ENCODE measurements around the gene DMXL1.
A peak's percentile ranks its signal among the peaks of the same experiment; 100 is the strongest.

Gene DMXL1

GRCh38 chr5:119286511-119287488 is 215.9 kb downstream of the DMXL1 start:
- Histone ChIP-seq H3K4me3 (no peak overlapping the region), H3K9ac (peak overlapping the region in 2 of 11 experiments; percentile 41 to 54; a peak in 3 of 22 replicates), H3K27ac (peak overlapping the region in 7 of 11 experiments; percentile 47 to 81 (median 69); a peak in 11 of 22 replicates), H3K4me1 (peaks cover 87 to 98% (median 96%) of the 10 kb centered on the region in 10 experiments), H3K9me3 (replicated peaks in 1 of 11) (0 out of 22 replicates have a peak, but pooled peaks cover 0 to 7% (median 0%) of the 10 kb centered on the region in 11 experiments), H3K27me3 (no peaks in the 10 kb centered on the region), H3K4me2 (peak overlapping the region; percentile 26 to 75 (median 65); a peak in 20 of 22 replicates), H4K20me1 (peaks cover 0 to 100% (median 0%) of the 10 kb centered on the region in 11 experiments; a peak in 7 of 22 replicates), H3K36me3 (peaks cover 5 to 31% (median 18%) of the 10 kb centered on the region in 11 experiments; a peak in 17 of 22 replicates)
- TF ChIP-seq Cebpa-rat (IDR thresholded peaks at IDR 0.05) = no peak

- H3K4me3 ChIP-seq = no peak overlapping the region
Observed at GRCh38 chr5:119287547-119288111, 216.7 kb downstream of the DMXL1 start.

GRCh38 chr5:119288379-119289033 is 217.6 kb downstream of the DMXL1 start:
- Histone ChIP-seq H3K4me3 (no peak overlapping the region), H3K27ac (peak overlapping the region in 7 of 11 experiments; percentile 47 to 81 (median 69); a peak in 13 of 22 replicates), H3K9me3 (replicated peaks in 1 of 11) (peaks cover under 1 to 9% (median 4%) of the 10 kb centered on the region in 11 experiments; a peak in 9 of 22 replicates), H3K9ac (no peak overlapping the region), H3K27me3 (no peaks in the 10 kb centered on the region), H3K4me2 (peak overlapping the region; percentile 18 to 75 (median 65); a peak in 20 of 22 replicates), H3K4me1 (peaks cover 83 to 96% (median 87%) of the 10 kb centered on the region in 10 experiments), H3K36me3 (peaks cover 1 to 19% (median 6%) of the 10 kb centered on the region in 11 experiments; a peak in 8 of 22 replicates), H4K20me1 (peaks cover 0 to 93% (median 0%) of the 10 kb centered on the region in 11 experiments; a peak in 7 of 22 replicates)
- TF ChIP-seq Cebpa-rat (IDR thresholded peaks at IDR 0.05) = no peak

More at GRCh38 chr5:119287547-119288111, 216.7 kb downstream of the DMXL1 start:
- peaks cover 0 to 4% (median 0%) of the 10 kb centered on the region in 11 experiments; a peak in 1 of 22 replicates for H3K9me3 ChIP-seq (replicated peaks in 1 of 11)
- no peak for TF ChIP-seq Cebpa-rat (IDR thresholded peaks at IDR 0.05)
- H3K4me1 ChIP-seq = peaks cover 90 to 97% (median 93%) of the 10 kb centered on the region in 10 experiments
- H4K20me1 ChIP-seq = peaks cover 0 to 96% (median 0%) of the 10 kb centered on the region in 11 experiments; a peak in 7 of 22 replicates
- H3K27me3 ChIP-seq = no peaks in the 10 kb centered on the region
- peaks cover 0 to 22% (median 12%) of the 10 kb centered on the region in 11 experiments; a peak in 17 of 22 replicates for H3K36me3 ChIP-seq
- peak overlapping the region; percentile 18 to 75 (median 64); a peak in 20 of 22 replicates for H3K4me2 ChIP-seq
- peak overlapping the region in 8 of 11 experiments; percentile 2 to 81 (median 68); a peak in 16 of 22 replicates for H3K27ac ChIP-seq
- H3K9ac ChIP-seq = peak overlapping the region in 4 of 11 experiments; percentile 32 to 54 (median 46); a peak in 6 of 22 replicates

GRCh38 chr5:119289438-119290044 is 218.7 kb downstream of the DMXL1 start:
- TF ChIP-seq Cebpa-rat (IDR thresholded peaks at IDR 0.05) = no peak
- peak overlapping the region in 2 of 10 experiments; percentile 6 to 7; a peak in 2 of 20 replicates for H3K4me3 ChIP-seq
- no peaks in the 10 kb centered on the region for H3K27me3 ChIP-seq
- H3K4me2 ChIP-seq = peak overlapping the region; percentile 53 to 75 (median 66)
- peaks cover 0 to 16% (median 6%) of the 10 kb centered on the region in 11 experiments; a peak in 4 of 22 replicates for H3K36me3 ChIP-seq
- peaks cover 0 to 83% (median 0%) of the 10 kb centered on the region in 11 experiments; a peak in 7 of 22 replicates for H4K20me1 ChIP-seq
- peak overlapping the region in 4 of 11 experiments; percentile 24 to 73 (median 60); a peak in 7 of 22 replicates for H3K9ac ChIP-seq
- H3K27ac ChIP-seq = peak overlapping the region in 10 of 11 experiments; percentile 26 to 81 (median 65); a peak in 19 of 22 replicates
- peaks cover 6 to 15% (median 11%) of the 10 kb centered on the region in 11 experiments; a peak in 13 of 22 replicates for H3K9me3 ChIP-seq (replicated peaks in 1 of 11)
- H3K4me1 ChIP-seq = peaks cover 73 to 86% (median 76%) of the 10 kb centered on the region in 10 experiments

- Histone ChIP-seq H3K27ac (peak overlapping the region in 9 of 11 experiments; percentile 26 to 81 (median 68); a peak in 18 of 22 replicates), H3K27me3 (no peaks in the 10 kb centered on the region), H4K20me1 (peaks cover 0 to 76% (median 0%) of the 10 kb centered on the region in 11 experiments; a peak in 7 of 22 replicates), H3K4me1 (peaks cover 67 to 80% (median 70%) of the 10 kb centered on the region in 10 experiments), H3K36me3 (peaks cover 0 to 14% (median 6%) of the 10 kb centered on the region in 11 experiments; a peak in 4 of 22 replicates), H3K4me2 (peak overlapping the region; percentile 53 to 75 (median 66)), H3K9me3 (replicated peaks in 1 of 11) (peaks cover 7 to 20% (median 13%) of the 10 kb centered on the region in 11 experiments; a peak in 14 of 22 replicates), H3K4me3 (peak overlapping the region in 1 of 10 experiments; percentile 40; a peak in 1 of 20 replicates), H3K9ac (peak overlapping the region in 4 of 11 experiments; percentile 24 to 73 (median 60); a peak in 6 of 22 replicates)
- TF ChIP-seq Cebpa-rat (IDR thresholded peaks at IDR 0.05) = no peak
Observed at GRCh38 chr5:119290161-119290569, 219.3 kb downstream of the DMXL1 start.

GRCh38 chr5:119290607-119291006 is 219.7 kb downstream of the DMXL1 start:
- Histone ChIP-seq H3K9me3 (replicated peaks in 1 of 11) (peaks cover 7 to 20% (median 14%) of the 10 kb centered on the region in 11 experiments; a peak in 14 of 22 replicates), H4K20me1 (peaks cover 0 to 72% (median 0%) of the 10 kb centered on the region in 11 experiments; a peak in 7 of 22 replicates), H3K27ac (peak overlapping the region in 9 of 11 experiments; percentile 26 to 81 (median 68); a peak in 17 of 22 replicates), H3K4me2 (peak overlapping the region; percentile 53 to 75 (median 66)), H3K4me1 (peaks cover 63 to 75% (median 66%) of the 10 kb centered on the region in 10 experiments), H3K27me3 (no peaks in the 10 kb centered on the region), H3K4me3 (no peak overlapping the region), H3K36me3 (peaks cover 0 to 12% (median 6%) of the 10 kb centered on the region in 11 experiments; a peak in 4 of 22 replicates), H3K9ac (no peak overlapping the region)
- TF ChIP-seq Cebpa-rat (IDR thresholded peaks at IDR 0.05) = no peak

GRCh38 chr5:119291056-119291455 is 220.2 kb downstream of the DMXL1 start:
- peak overlapping the region in 7 of 11 experiments; percentile 47 to 81 (median 69); a peak in 12 of 22 replicates for H3K27ac ChIP-seq
- TF ChIP-seq Cebpa-rat (IDR thresholded peaks at IDR 0.05) = no peak
- H3K4me3 ChIP-seq = no peak overlapping the region
- H3K4me2 ChIP-seq = peak overlapping the region in 10 of 11 experiments; percentile 8 to 75 (median 66); a peak in 15 of 22 replicates
- H4K20me1 ChIP-seq = peaks cover 0 to 67% (median 0%) of the 10 kb centered on the region in 11 experiments; a peak in 7 of 22 replicates
- H3K9me3 ChIP-seq (replicated peaks in 1 of 11) = peaks cover 7 to 20% (median 14%) of the 10 kb centered on the region in 11 experiments; a peak in 14 of 22 replicates
- peaks cover 0 to 12% (median 6%) of the 10 kb centered on the region in 11 experiments; a peak in 4 of 22 replicates for H3K36me3 ChIP-seq
- H3K9ac ChIP-seq = no peak overlapping the region
- peaks cover 60 to 71% (median 61%) of the 10 kb centered on the region in 10 experiments for H3K4me1 ChIP-seq
- H3K27me3 ChIP-seq = no peaks in the 10 kb centered on the region
